Transverse colon (tissue), 3 donors: Measurements from ENCODE around the gene ASTE1.

Experiments
- EP300 ChIP-seq: sonication (generic); formaldehyde crosslinking; IDR thresholded peaks from one replicate; pipeline ENCODE4 v1.6.1; 2017; ENCODE audit warnings: antibody characterized with exemption, low read depth
- POLR2A ChIP-seq: fragments of 450-650 bp; IDR thresholded peaks from one replicate; pipeline ENCODE4 v1.6.1; 2016; ENCODE audit warnings: antibody characterized with exemption, mild to moderate bottlenecking, moderate library complexity
- TF ChIP-seq, protein P1 (sequence below), 5 experiments: fragments of 200-600 bp in 3 of 5; fragments of 450-650 bp in 2 of 5; sonication (generic) in 3 of 5; IDR thresholded peaks; 1 replicate in 2 of 5; 2 replicates in 3 of 5; pipeline ENCODE4 v1.5.1; 2016 to 2017; ENCODE audit warnings: antibody characterized with exemption in 5 of 5, inconsistent platforms in 3 of 5, mild to moderate bottlenecking in 2 of 5, moderate library complexity in 1 of 5

DNA sequence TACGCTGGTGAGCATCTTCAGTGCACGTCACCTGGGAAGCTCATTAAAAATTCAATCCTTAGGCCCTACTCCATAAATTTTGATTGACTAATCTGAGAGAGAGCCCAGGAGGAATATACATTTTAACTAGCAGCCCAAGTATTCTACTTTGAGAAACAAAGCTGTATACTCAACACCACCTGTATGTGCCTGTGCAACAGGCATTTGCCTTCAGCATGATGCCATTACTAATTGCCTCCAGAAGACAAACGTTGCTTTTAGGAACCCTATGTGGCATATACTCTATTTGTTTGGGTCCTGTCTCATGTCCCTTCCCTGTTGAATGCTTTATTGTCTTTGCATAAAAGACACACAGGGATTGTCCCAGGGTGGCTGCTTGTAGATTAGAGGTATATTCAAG lies 7.7 kb downstream of the ASTE1 start:
- TF ChIP-seq, protein P1, sequence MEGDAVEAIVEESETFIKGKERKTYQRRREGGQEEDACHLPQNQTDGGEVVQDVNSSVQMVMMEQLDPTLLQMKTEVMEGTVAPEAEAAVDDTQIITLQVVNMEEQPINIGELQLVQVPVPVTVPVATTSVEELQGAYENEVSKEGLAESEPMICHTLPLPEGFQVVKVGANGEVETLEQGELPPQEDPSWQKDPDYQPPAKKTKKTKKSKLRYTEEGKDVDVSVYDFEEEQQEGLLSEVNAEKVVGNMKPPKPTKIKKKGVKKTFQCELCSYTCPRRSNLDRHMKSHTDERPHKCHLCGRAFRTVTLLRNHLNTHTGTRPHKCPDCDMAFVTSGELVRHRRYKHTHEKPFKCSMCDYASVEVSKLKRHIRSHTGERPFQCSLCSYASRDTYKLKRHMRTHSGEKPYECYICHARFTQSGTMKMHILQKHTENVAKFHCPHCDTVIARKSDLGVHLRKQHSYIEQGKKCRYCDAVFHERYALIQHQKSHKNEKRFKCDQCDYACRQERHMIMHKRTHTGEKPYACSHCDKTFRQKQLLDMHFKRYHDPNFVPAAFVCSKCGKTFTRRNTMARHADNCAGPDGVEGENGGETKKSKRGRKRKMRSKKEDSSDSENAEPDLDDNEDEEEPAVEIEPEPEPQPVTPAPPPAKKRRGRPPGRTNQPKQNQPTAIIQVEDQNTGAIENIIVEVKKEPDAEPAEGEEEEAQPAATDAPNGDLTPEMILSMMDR (IDR thresholded peaks at IDR 0.05), result no peak
- TF ChIP-seq EP300 (no peak), POLR2A (no peak)
